Activated B cell treated with CpG ODN at 0.5 μM for 24 hours (primary cell): ENCODE measurements around the gene FBXO39. TPM values are rescaled to one million over a fixed set of nuclear protein-coding genes. Genes with fewer than 3 reads are reported as not detected.

Experiments used
- ATAC-seq: fragments of 200-7000 bp; cut with Tn5 transposase; one replicate; pipeline ENCODE4 v1.10.0; 2021; ENCODE audit warnings: low read depth, mild to moderate bottlenecking, moderate library complexity
- CTCF ChIA-PET: fragments of 350-600 bp; sonication (Branson Sonifier 250); formaldehyde crosslinking; loops from one replicate; lab custom pipeline; 2021; ENCODE audit warnings: antibody characterized with exemption; lab: Charles Lee
- POLR2A ChIA-PET: fragments of 350-600 bp; sonication (Branson Sonifier 250); formaldehyde crosslinking; loops from one replicate; lab custom pipeline; 2021; ENCODE audit warnings: antibody characterized with exemption; lab: Charles Lee
- DNase-seq: peaks from one replicate; pipeline ENCODE4 v3.0.0; 2022
- H3K27ac Mint-ChIP-seq: one replicate; pipeline ENCODE4 v1.8.0; 2020; ENCODE audit warnings: mixed read lengths
- H3K27me3 Mint-ChIP-seq: one replicate; pipeline ENCODE4 v1.8.0; 2021; ENCODE audit warnings: mixed read lengths
- H3K36me3 Mint-ChIP-seq: one replicate; pipeline ENCODE4 v1.8.0; 2021; ENCODE audit warnings: low read depth, mixed read lengths
- H3K4me1 Mint-ChIP-seq: one replicate; pipeline ENCODE4 v1.8.0; 2021; ENCODE audit warnings: mixed read lengths
- H3K4me3 Mint-ChIP-seq: one replicate; pipeline ENCODE4 v1.8.0; 2020; ENCODE audit warnings: mild to moderate bottlenecking, mixed read lengths
- H3K9me3 Mint-ChIP-seq: one replicate; pipeline ENCODE4 v1.8.0; 2020; ENCODE audit warnings: mixed read lengths
- CTCF ChIP-seq: fragments of 200-600 bp; IDR thresholded peaks from one replicate; pipeline ENCODE4 v1.8.0; 2022; ENCODE audit warnings: antibody characterized with exemption, mild to moderate bottlenecking
- intact Hi-C: fragments of 100-400 bp; cut with micrococcal nuclease; formaldehyde crosslinking; loops from one replicate; pipeline ENCODE4 v1.15.1; 2024
- total RNA-seq: library from RNA; stranded (reverse); gene quantifications from 2 replicates; pipeline ENCODE4 v1.2.3, GENCODE V29; 2022

FBXO39 gene
- total RNA-seq, 1 donor from 2014 or later: 0.22 TPM

- Mint-ChIP-seq H3K36me3 (no peaks in the 10 kb centered on the region), H3K27ac (no peak overlapping the region), H3K4me3 (no peak overlapping the region), H3K9me3 (no peaks in the 10 kb centered on the region), H3K27me3 (peaks cover 13% of the 10 kb centered on the region), H3K4me1 (no peaks in the 10 kb centered on the region)
- POLR2A ChIA-PET: no interaction called here
- intact Hi-C loops: no loop called here
- DNase-seq (no peak), ATAC-seq (no peak)
- CTCF ChIA-PET: no interaction called here
- TF ChIP-seq CTCF: no peak
Observed at GRCh38 chr17:6796887-6797490, 21.0 kb downstream of the FBXO39 start.

- no peak for ATAC-seq
- ChIA-PET CTCF (no interaction called here), POLR2A (interaction anchor here (0.5 kb wide), 1 partner anchor 26 kb away, joined by 6 read pairs; no protein-coding TSS in a partner anchor)
- no peaks in the 10 kb centered on the region for H3K9me3 Mint-ChIP-seq
- H3K4me3 Mint-ChIP-seq: no peak overlapping the region
- H3K27ac Mint-ChIP-seq: no peak overlapping the region
- TF ChIP-seq CTCF: no peak
- H3K4me1 Mint-ChIP-seq: no peaks in the 10 kb centered on the region
- no peak for DNase-seq
- intact Hi-C loops: no loop called here
- H3K36me3 Mint-ChIP-seq: no peaks in the 10 kb centered on the region
- peaks cover 9% of the 10 kb centered on the region for H3K27me3 Mint-ChIP-seq
Observed at GRCh38 chr17:6797718-6798351, 21.8 kb downstream of the FBXO39 start.

GRCh38 chr17:6799738-6800137 lies 23.7 kb downstream of the FBXO39 start:
- CTCF ChIA-PET: no interaction called here
- Mint-ChIP-seq H3K27ac (no peak overlapping the region), H3K4me1 (no peaks in the 10 kb centered on the region)

GRCh38 chr17:6800422-6801027 lies 24.5 kb downstream of the FBXO39 start:
- intact Hi-C loops: loop anchor here (1.0 kb wide), 2 partner anchors 134 to 327 kb away; no protein-coding TSS in a partner anchor
- Mint-ChIP-seq H3K27ac (no peak overlapping the region), H3K4me1 (no peaks in the 10 kb centered on the region), H3K36me3 (no peaks in the 10 kb centered on the region), H3K4me3 (no peak overlapping the region), H3K9me3 (no peaks in the 10 kb centered on the region), H3K27me3 (peaks cover 2% of the 10 kb centered on the region)
- TF ChIP-seq CTCF: no peak
- ChIA-PET CTCF (no interaction called here), POLR2A (no interaction called here)
- DNase-seq (no peak), ATAC-seq (no peak)

More at GRCh38 chr17:6799738-6800137, 23.7 kb downstream of the FBXO39 start:
- Mint-ChIP-seq H3K4me3 (no peak overlapping the region), H3K36me3 (no peaks in the 10 kb centered on the region), H3K9me3 (no peaks in the 10 kb centered on the region), H3K27me3 (peaks cover 2% of the 10 kb centered on the region)
- intact Hi-C loops: loop anchor here (1.0 kb wide), 2 partner anchors 133 to 326 kb away; no protein-coding TSS in a partner anchor
- ATAC-seq: no peak
- DNase-seq: no peak
- POLR2A ChIA-PET: no interaction called here
- TF ChIP-seq CTCF: no peak

- ChIA-PET CTCF (no interaction called here), POLR2A (no interaction called here)
- ATAC-seq (no peak), DNase-seq (no peak)
- intact Hi-C loops: no loop called here
- Mint-ChIP-seq H3K36me3 (no peaks in the 10 kb centered on the region), H3K4me3 (no peak overlapping the region), H3K4me1 (no peaks in the 10 kb centered on the region), H3K9me3 (no peaks in the 10 kb centered on the region), H3K27ac (no peak overlapping the region), H3K27me3 (peaks cover 25% of the 10 kb centered on the region)
- TF ChIP-seq CTCF: no peak
Observed at GRCh38 chr17:6811510-6811909, 35.5 kb downstream of the FBXO39 start.
